KMS-11 (cell line): Measurements from ENCODE around the gene TBCEL.
A peak's percentile ranks its signal among the peaks of the same experiment; 100 is the strongest.
"Not testable (repeated sequence)": the region's sequence is repeated elsewhere in the genome, so short reads cannot be mapped to it uniquely, and the experiment has no call there.

ENCODE experiments used
- H2AFZ ChIP-seq: fragments of 200-600 bp; sonication (generic); 2 replicates; pipeline ENCODE4 v1.6.1; 2016; ENCODE audit warnings: antibody characterized with exemption, mixed run types, low read depth
- H3K27ac ChIP-seq: fragments of 200-600 bp; sonication (generic); 2 replicates; pipeline ENCODE4 v1.6.1; 2016; ENCODE audit warnings: mild to moderate bottlenecking, mixed run types
- H3K27me3 ChIP-seq: fragments of 200-600 bp; sonication (generic); 2 replicates; pipeline ENCODE4 v1.6.1; 2017; ENCODE audit warnings: mild to moderate bottlenecking, low read depth, mixed run types, moderate library complexity; ENCODE audit not compliant: insufficient read depth
- H3K36me3 ChIP-seq: fragments of 200-600 bp; sonication (generic); 2 replicates; pipeline ENCODE4 v1.6.1; 2017; ENCODE audit warnings: mild to moderate bottlenecking, mixed run types; ENCODE audit not compliant: insufficient read depth
- H3K4me1 ChIP-seq: fragments of 200-600 bp; sonication (generic); 2 replicates; pipeline ENCODE4 v1.6.1; 2016; ENCODE audit warnings: mild to moderate bottlenecking, low read depth, mixed run types; ENCODE audit not compliant: poor library complexity, severe bottlenecking
- H3K4me2 ChIP-seq: fragments of 200-600 bp; sonication (generic); 2 replicates; pipeline ENCODE4 v1.7.0; 2016; ENCODE audit warnings: mild to moderate bottlenecking, mixed run types
- H3K4me3 ChIP-seq: fragments of 200-600 bp; sonication (generic); IDR thresholded peaks from 2 replicates; pipeline ENCODE4 v1.6.1; 2017; ENCODE audit warnings: low read depth, low read length, mixed read lengths; ENCODE audit not compliant: insufficient read depth
- H3K79me2 ChIP-seq: fragments of 200-600 bp; sonication (generic); 2 replicates; pipeline ENCODE4 v1.6.1; 2016; ENCODE audit warnings: low read depth, mixed run types; ENCODE audit not compliant: insufficient read depth
- H3K9ac ChIP-seq: fragments of 200-600 bp; sonication (generic); 2 replicates; pipeline ENCODE4 v1.6.1; 2016; ENCODE audit warnings: mild to moderate bottlenecking, mixed run types
- H4K20me1 ChIP-seq: fragments of 200-600 bp; sonication (generic); 2 replicates; pipeline ENCODE4 v1.6.1; 2016; ENCODE audit warnings: mild to moderate bottlenecking, mixed run types; ENCODE audit not compliant: insufficient read depth
- TF ChIP-seq, protein P1 (sequence below): fragments of 200-600 bp; sonication (generic); conservative IDR thresholded peaks from 2 replicates; pipeline ENCODE4 v1.6.1; 2017; ENCODE audit warnings: low read depth, mild to moderate bottlenecking, antibody characterized with exemption, low read length, moderate library complexity, mixed read lengths

Gene TBCEL

DNA sequence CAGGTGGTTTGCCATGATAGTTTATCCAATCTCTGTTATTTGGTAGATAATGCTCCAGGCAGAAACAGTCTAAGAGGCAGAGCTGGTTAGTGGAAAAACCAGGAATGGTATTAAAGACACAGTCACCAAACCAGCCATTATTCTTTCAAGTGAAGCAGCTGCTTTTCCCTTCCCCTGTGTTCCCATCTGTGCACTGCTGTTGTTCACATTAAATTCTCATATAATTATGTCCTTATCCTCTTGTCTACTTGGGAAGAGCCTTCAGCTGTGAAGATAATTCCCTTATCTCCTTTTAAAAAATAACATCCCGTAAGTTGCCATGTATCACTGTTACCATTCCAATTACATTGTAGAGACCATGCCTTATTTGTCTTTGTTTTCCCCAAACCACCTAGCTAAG is 5.2 kb upstream of the TBCEL start:
- H3K36me3 ChIP-seq = no peaks in the 10 kb centered on the region
- no peaks in the 10 kb centered on the region for H3K79me2 ChIP-seq
- H2AFZ ChIP-seq = no peak overlapping the region
- H3K9ac ChIP-seq = no peak overlapping the region
- no peak overlapping the region for H3K4me3 ChIP-seq
- no peaks in the 10 kb centered on the region for H4K20me1 ChIP-seq
- no peak overlapping the region for H3K27ac ChIP-seq
- H3K4me1 ChIP-seq = no peaks in the 10 kb centered on the region
- TF ChIP-seq, protein P1, sequence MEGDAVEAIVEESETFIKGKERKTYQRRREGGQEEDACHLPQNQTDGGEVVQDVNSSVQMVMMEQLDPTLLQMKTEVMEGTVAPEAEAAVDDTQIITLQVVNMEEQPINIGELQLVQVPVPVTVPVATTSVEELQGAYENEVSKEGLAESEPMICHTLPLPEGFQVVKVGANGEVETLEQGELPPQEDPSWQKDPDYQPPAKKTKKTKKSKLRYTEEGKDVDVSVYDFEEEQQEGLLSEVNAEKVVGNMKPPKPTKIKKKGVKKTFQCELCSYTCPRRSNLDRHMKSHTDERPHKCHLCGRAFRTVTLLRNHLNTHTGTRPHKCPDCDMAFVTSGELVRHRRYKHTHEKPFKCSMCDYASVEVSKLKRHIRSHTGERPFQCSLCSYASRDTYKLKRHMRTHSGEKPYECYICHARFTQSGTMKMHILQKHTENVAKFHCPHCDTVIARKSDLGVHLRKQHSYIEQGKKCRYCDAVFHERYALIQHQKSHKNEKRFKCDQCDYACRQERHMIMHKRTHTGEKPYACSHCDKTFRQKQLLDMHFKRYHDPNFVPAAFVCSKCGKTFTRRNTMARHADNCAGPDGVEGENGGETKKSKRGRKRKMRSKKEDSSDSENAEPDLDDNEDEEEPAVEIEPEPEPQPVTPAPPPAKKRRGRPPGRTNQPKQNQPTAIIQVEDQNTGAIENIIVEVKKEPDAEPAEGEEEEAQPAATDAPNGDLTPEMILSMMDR = no peak
- H3K4me2 ChIP-seq = no peak overlapping the region
- no peaks in the 10 kb centered on the region for H3K27me3 ChIP-seq

DNA sequence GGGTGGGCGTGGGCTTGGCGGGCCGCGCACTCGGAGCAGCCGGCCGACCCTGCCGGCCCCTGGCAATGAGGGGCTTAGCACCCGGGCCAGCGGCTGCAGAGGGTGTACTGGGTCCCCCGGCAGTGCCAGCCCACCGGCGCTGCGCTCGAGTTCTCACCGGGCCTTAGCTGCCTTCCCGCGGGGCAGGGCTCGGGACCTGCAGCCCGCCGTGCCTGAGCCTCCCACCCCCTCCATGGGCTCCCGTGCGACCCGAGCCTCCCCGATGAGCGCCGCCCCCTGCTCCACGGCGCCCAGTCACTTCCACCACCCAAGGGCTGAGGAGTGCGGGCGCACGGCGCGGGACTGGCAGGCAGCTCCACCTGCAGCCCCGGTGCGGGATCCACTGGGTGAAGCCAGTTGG is 2.2 kb upstream of the TBCEL start:
- H3K4me2 ChIP-seq, H3K4me1 ChIP-seq, H3K27ac ChIP-seq, H3K79me2 ChIP-seq, H3K9ac ChIP-seq, H3K36me3 ChIP-seq, H3K4me3 ChIP-seq, H4K20me1 ChIP-seq, H3K27me3 ChIP-seq, H2AFZ ChIP-seq: not testable (repeated sequence)

DNA sequence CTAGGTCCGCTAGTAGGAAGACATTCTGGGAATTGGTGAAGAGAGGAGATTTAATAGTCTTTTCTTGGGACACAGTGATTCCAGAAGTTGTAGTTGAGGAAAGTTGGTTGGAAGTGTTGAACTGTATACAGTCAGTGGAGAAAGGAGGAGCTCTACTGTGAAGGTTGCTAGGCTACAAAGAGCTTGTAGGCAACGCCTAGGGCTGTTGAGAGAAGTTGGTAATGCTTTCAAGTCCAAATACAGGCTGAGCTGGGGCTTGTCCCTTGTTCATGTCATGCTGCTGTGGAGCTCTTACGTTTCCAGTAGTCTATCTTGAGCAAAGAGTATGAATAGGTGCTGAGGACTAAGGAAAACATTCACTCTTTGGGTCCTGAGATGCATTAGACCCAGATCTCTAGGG is 1.1 kb downstream of the TBCEL start:
- Histone ChIP-seq H3K9ac (no peak overlapping the region), H3K27ac (no peak overlapping the region), H3K79me2 (peaks cover 5% of the 10 kb centered on the region; the same call in 1 of the 2 replicates), H2AFZ (no peak overlapping the region), H3K4me3 (no peak overlapping the region), H3K27me3 (no peaks in the 10 kb centered on the region), H3K36me3 (no peaks in the 10 kb centered on the region), H3K4me1 (peaks cover 9% of the 10 kb centered on the region), H4K20me1 (no peaks in the 10 kb centered on the region), H3K4me2 (peak overlapping the region; percentile 71)
- TF ChIP-seq, protein P1 = no peak

DNA sequence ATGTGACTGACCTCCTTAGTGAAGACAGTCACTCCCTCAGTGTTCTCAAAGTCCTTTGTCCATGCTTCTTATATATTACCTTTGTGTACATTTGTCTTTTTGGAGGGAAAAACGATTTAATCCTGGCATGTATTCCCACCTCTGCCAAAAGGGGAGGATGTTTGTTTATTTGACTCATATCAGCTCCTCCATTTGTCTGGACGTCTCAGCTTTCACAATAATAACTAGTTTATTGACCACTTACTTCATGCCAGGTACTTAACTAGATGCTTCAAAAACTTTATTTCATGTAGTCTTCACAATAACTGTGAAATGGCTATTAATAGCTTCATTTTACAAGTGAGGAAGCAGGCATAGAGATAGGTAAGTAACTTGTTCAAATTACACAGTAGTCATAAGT is 5.3 kb downstream of the TBCEL start:
- TF ChIP-seq, protein P1 = no peak
- Histone ChIP-seq H3K4me2 (no peak overlapping the region), H3K36me3 (no peaks in the 10 kb centered on the region), H4K20me1 (no peaks in the 10 kb centered on the region), H3K27ac (no peak overlapping the region), H3K9ac (no peak overlapping the region), H3K79me2 (peaks cover 5% of the 10 kb centered on the region; the same call in 1 of the 2 replicates), H3K4me1 (peaks cover 23% of the 10 kb centered on the region), H3K27me3 (no peaks in the 10 kb centered on the region), H2AFZ (no peak overlapping the region), H3K4me3 (no peak overlapping the region)

DNA sequence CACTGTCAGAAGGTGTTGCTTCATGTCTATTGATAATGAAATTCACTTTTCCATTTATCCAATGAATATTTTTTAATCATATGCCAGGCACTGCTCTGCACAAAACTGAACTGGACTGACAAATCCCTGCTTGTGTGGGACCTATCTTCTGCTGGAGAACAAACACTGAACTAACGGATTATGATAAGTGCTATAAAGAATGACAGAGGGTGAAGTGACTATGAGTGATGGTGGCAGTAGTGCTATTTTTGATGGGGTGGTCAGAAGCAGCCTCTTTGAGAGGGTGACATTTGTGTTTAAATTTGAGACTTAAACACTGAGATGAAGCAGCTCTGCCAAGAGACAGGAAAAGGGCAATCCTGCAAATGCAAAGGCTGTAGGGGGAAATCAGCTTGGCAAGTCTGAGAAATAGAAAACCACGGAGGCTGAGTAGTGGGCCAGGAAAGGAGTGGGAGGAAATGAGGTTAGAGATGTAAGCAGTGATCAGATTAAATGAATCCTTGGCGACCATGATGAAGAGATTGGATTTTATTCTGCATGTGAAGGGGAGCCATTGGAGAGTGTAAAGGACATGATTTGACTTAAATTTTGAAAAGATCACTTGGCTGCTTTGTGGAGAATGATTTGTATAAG is 6.0 kb downstream of the TBCEL start:
- H3K4me3 ChIP-seq = no peak overlapping the region
- H3K27ac ChIP-seq = no peak overlapping the region
- TF ChIP-seq, protein P1 = no peak
- H3K4me1 ChIP-seq = peaks cover 22% of the 10 kb centered on the region
- H3K4me2 ChIP-seq = no peak overlapping the region
- no peaks in the 10 kb centered on the region for H4K20me1 ChIP-seq
- H3K27me3 ChIP-seq = no peaks in the 10 kb centered on the region
- no peak overlapping the region for H2AFZ ChIP-seq
- H3K36me3 ChIP-seq = no peaks in the 10 kb centered on the region
- no peak overlapping the region for H3K9ac ChIP-seq
- peaks cover under 1% of the 10 kb centered on the region; the same call in 1 of the 2 replicates for H3K79me2 ChIP-seq
